ENCODE results near the gene INS.

Gene INS

DNA sequence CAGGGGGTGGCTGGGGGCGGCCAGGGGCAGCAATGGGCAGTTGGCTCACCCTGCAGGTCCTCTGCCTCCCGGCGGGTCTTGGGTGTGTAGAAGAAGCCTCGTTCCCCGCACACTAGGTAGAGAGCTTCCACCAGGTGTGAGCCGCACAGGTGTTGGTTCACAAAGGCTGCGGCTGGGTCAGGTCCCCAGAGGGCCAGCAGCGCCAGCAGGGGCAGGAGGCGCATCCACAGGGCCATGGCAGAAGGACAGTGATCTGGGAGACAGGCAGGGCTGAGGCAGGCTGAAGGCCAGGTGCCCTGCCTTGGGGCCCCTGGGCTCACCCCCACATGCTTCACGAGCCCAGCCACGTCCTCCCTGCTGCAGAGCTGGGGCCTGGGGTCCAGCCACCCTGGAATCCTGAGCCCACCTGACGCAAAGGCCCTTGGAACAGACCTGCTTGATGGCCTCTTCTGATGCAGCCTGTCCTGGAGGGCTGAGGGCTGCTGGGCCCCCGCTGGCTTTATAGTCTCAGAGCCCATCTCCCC lies at the start of gene INS:
Gene INS, minus strand, starts transcription at position 474 of the 524 bp plus-strand sequence. Its CDS starts 238 bp downstream, at position 236.
- H3K9me3 ChIP-seq (ENCODE audit: insufficient read depth, low read depth, low read length), result no peaks in the 10 kb centered on the region
- H3K27me3 ChIP-seq (ENCODE audit: insufficient read depth, low read length), result no peaks in the 10 kb centered on the region; the same call in 1 of the 2 replicates
- H3K4me1 ChIP-seq (ENCODE audit: insufficient read depth, low read length), result no peaks in the 10 kb centered on the region
- H3K4me3 ChIP-seq (ENCODE audit: low read length), result no peak within 1 kb of the TSS
- H3K36me3 ChIP-seq (ENCODE audit: insufficient read depth, low read depth, low read length), result no peaks in the 10 kb centered on the region
- H3K27ac ChIP-seq (ENCODE audit: low read length), result no peak within 1 kb of the TSS
- no peak within 1 kb of the TSS for H3K9ac ChIP-seq (ENCODE audit: low read depth, low read length)

GRCh38 chr11:2210366-2211112 lies 49.5 kb upstream of the INS start:
- Histone ChIP-seq H3K27ac (ENCODE audit: low read length) (no peak overlapping the region), H3K4me3 (ENCODE audit: low read length) (no peak overlapping the region), H3K4me1 (ENCODE audit: insufficient read depth, low read length) (peaks cover 7% of the 10 kb centered on the region; the same call in 1 of the 2 replicates), H3K9me3 (ENCODE audit: insufficient read depth, low read depth, low read length) (no peaks in the 10 kb centered on the region), H3K9ac (ENCODE audit: low read depth, low read length) (no peak overlapping the region), H3K27me3 (ENCODE audit: insufficient read depth, low read length) (peaks cover 31% of the 10 kb centered on the region), H3K36me3 (ENCODE audit: insufficient read depth, low read depth, low read length) (no peaks in the 10 kb centered on the region)

- Histone ChIP-seq H3K27ac (ENCODE audit: low read length) (no peak overlapping the region), H3K4me3 (ENCODE audit: low read length) (no peak overlapping the region), H3K9ac (ENCODE audit: low read depth, low read length) (no peak overlapping the region), H3K4me1 (ENCODE audit: insufficient read depth, low read length) (peaks cover 7% of the 10 kb centered on the region; the same call in 1 of the 2 replicates), H3K27me3 (ENCODE audit: insufficient read depth, low read length) (peaks cover 26% of the 10 kb centered on the region; the same call in 1 of the 2 replicates), H3K9me3 (ENCODE audit: insufficient read depth, low read depth, low read length) (no peaks in the 10 kb centered on the region), H3K36me3 (ENCODE audit: insufficient read depth, low read depth, low read length) (no peaks in the 10 kb centered on the region)
Measured at GRCh38 chr11:2209900-2210321, 48.9 kb upstream of the INS start.

GRCh38 chr11:2209370-2209801 lies 48.4 kb upstream of the INS start:
- H3K9ac ChIP-seq (ENCODE audit: low read depth, low read length), result no peak overlapping the region
- H3K36me3 ChIP-seq (ENCODE audit: insufficient read depth, low read depth, low read length), result no peaks in the 10 kb centered on the region
- H3K27me3 ChIP-seq (ENCODE audit: insufficient read depth, low read length), result peaks cover 21% of the 10 kb centered on the region; the same call in 1 of the 2 replicates
- no peaks in the 10 kb centered on the region for H3K9me3 ChIP-seq (ENCODE audit: insufficient read depth, low read depth, low read length)
- peaks cover 7% of the 10 kb centered on the region; the same call in 1 of the 2 replicates for H3K4me1 ChIP-seq (ENCODE audit: insufficient read depth, low read length)
- H3K27ac ChIP-seq (ENCODE audit: low read length), result no peak overlapping the region
- no peak overlapping the region for H3K4me3 ChIP-seq (ENCODE audit: low read length)

DNA sequence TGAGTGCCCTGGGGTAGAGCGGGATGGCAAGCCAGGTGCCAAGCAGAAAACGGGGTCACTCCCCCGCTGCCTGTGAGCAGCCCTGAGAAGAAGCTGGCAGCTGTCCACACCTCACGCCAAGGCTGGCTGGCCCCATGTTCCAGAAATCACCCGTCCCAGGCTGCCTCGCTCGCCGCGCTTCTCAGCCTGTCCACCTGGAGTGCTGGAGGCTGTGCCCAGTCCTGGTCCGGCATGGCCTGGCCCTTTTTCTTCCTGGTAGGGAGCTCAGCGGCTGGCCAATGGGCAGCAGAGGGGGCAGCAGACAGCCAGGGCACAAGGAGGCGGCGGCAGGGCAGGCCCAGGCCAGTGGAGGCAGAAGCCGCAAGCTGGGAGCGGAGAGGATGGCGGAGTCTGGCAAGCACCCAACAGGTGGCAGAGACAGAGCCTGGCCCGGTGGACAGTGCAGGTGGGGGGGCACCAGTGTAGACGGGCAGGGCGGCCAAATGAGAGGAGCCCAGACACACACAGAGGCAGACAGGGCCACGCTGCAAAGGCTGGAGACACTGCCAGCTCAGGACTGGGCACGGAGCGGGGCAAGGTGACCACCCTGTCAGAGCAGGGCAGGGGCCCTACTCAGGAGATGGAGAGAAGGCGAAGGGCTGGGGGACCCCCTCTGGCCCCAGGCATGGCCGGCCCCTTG lies 47.8 kb upstream of the INS start:
- H3K4me3 ChIP-seq (ENCODE audit: low read length), result no peak overlapping the region
- H3K9me3 ChIP-seq (ENCODE audit: insufficient read depth, low read depth, low read length), result no peaks in the 10 kb centered on the region
- peaks cover 16% of the 10 kb centered on the region; the same call in 1 of the 2 replicates for H3K27me3 ChIP-seq (ENCODE audit: insufficient read depth, low read length)
- no peak overlapping the region for H3K27ac ChIP-seq (ENCODE audit: low read length)
- no peaks in the 10 kb centered on the region for H3K36me3 ChIP-seq (ENCODE audit: insufficient read depth, low read depth, low read length)
- peaks cover 6% of the 10 kb centered on the region; the same call in 1 of the 2 replicates for H3K4me1 ChIP-seq (ENCODE audit: insufficient read depth, low read length)
- H3K9ac ChIP-seq (ENCODE audit: low read depth, low read length), result no peak overlapping the region

- Histone ChIP-seq H3K9me3 (ENCODE audit: insufficient read depth, low read depth, low read length) (no peaks in the 10 kb centered on the region), H3K4me3 (ENCODE audit: low read length) (no peak overlapping the region), H3K27me3 (ENCODE audit: insufficient read depth, low read length) (peaks cover 8% of the 10 kb centered on the region; the same call in 1 of the 2 replicates), H3K4me1 (ENCODE audit: insufficient read depth, low read length) (no peaks in the 10 kb centered on the region; the same call in 1 of the 2 replicates), H3K27ac (ENCODE audit: low read length) (no peak overlapping the region), H3K36me3 (ENCODE audit: insufficient read depth, low read depth, low read length) (no peaks in the 10 kb centered on the region), H3K9ac (ENCODE audit: low read depth, low read length) (no peak overlapping the region)
Measured at GRCh38 chr11:2207773-2208621, 47.0 kb upstream of the INS start.

- H3K27me3 ChIP-seq (ENCODE audit: insufficient read depth, low read length), result peaks cover under 1% of the 10 kb centered on the region; the same call in 1 of the 2 replicates
- no peaks in the 10 kb centered on the region for H3K4me1 ChIP-seq (ENCODE audit: insufficient read depth, low read length)
- no peak overlapping the region for H3K9ac ChIP-seq (ENCODE audit: low read depth, low read length)
- H3K36me3 ChIP-seq (ENCODE audit: insufficient read depth, low read depth, low read length), result no peaks in the 10 kb centered on the region
- no peak overlapping the region for H3K27ac ChIP-seq (ENCODE audit: low read length)
- no peaks in the 10 kb centered on the region for H3K9me3 ChIP-seq (ENCODE audit: insufficient read depth, low read depth, low read length)
- no peak overlapping the region for H3K4me3 ChIP-seq (ENCODE audit: low read length)
Measured at GRCh38 chr11:2207212-2207611, 46.2 kb upstream of the INS start.

- no peak overlapping the region for H3K9ac ChIP-seq (ENCODE audit: low read depth, low read length)
- H3K4me1 ChIP-seq (ENCODE audit: insufficient read depth, low read length), result no peaks in the 10 kb centered on the region
- H3K4me3 ChIP-seq (ENCODE audit: low read length), result no peak overlapping the region
- H3K36me3 ChIP-seq (ENCODE audit: insufficient read depth, low read depth, low read length), result no peaks in the 10 kb centered on the region
- no peaks in the 10 kb centered on the region for H3K9me3 ChIP-seq (ENCODE audit: insufficient read depth, low read depth, low read length)
- H3K27me3 ChIP-seq (ENCODE audit: insufficient read depth, low read length), result no peaks in the 10 kb centered on the region
- no peak overlapping the region for H3K27ac ChIP-seq (ENCODE audit: low read length)
Measured at GRCh38 chr11:2205981-2206690, 45.1 kb upstream of the INS start.

DNA sequence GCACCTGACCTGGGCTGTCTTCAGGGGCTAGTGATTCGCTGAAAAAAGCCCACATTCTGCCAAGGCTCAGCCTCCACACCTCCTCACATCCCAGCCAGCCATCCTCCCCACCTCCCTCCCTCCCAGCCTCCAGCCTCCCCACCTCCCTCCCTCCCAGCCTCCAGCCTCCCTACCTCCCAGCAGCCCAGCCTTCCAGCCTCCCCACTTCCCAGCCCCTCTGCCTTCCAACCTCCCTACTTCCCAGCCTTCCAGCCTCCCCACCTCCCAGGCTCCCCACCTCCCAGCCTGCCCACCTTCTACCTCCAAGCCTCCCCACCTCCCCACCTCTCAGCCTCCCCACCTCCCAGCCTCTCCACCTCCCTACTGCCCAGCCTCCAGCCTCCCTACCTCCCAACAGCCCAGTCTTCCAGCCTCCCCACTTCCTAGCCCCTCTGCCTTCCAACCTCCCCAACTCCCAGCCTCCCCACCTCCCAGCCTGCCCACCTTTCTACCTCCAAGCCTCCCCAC lies 44.3 kb upstream of the INS start:
- Histone ChIP-seq H3K9ac (ENCODE audit: low read depth, low read length) (no peak overlapping the region), H3K4me3 (ENCODE audit: low read length) (no peak overlapping the region), H3K4me1 (ENCODE audit: insufficient read depth, low read length) (no peaks in the 10 kb centered on the region), H3K27ac (ENCODE audit: low read length) (no peak overlapping the region), H3K9me3 (ENCODE audit: insufficient read depth, low read depth, low read length) (no peaks in the 10 kb centered on the region), H3K36me3 (ENCODE audit: insufficient read depth, low read depth, low read length) (no peaks in the 10 kb centered on the region), H3K27me3 (ENCODE audit: insufficient read depth, low read length) (no peaks in the 10 kb centered on the region)

DNA sequence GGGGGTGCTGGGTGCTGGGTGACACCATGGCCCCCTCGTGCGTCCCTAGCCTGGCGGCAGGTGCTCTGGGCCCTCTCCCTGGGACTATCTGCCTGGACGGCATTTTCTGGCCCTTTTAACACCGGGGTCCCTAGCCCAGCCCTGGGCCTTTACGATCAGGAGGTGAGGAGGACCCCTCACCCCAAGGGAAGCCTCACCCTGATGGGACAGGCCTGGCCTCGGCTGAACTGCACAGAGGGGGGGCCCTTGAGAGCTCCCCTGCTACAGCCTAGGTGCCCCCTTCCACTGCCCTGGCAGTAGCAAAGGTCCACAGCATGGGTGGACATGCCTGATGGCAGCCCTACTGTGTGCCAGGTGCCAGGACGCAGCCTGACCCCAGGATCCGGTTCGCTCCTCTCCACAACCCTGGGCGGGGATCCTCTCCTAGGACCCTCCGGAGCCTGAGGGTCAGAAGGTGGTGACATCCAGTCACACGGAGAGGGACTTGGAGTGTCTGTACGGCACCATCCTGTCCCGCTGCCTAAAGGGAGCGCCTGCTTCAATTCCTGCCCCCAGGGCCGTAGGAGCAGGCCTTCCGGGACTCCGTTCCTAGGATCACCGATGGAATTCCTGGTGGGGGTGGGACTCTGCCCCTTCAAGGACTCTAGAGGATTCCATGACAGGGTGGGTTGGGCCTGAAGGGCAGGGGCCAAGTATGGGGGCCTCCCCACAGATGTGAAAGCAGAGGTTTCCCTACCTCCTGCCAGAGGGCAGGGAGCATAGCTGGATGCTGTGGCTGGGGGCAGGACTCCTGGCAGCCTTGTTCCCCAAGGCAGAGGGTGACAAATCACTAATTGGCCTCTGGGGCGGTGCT lies 43.6 kb upstream of the INS start:
- Histone ChIP-seq H3K4me3 (ENCODE audit: low read length) (no peak overlapping the region), H3K27me3 (ENCODE audit: insufficient read depth, low read length) (no peaks in the 10 kb centered on the region), H3K9me3 (ENCODE audit: insufficient read depth, low read depth, low read length) (no peaks in the 10 kb centered on the region), H3K4me1 (ENCODE audit: insufficient read depth, low read length) (no peaks in the 10 kb centered on the region), H3K9ac (ENCODE audit: low read depth, low read length) (no peak overlapping the region), H3K36me3 (ENCODE audit: insufficient read depth, low read depth, low read length) (no peaks in the 10 kb centered on the region), H3K27ac (ENCODE audit: low read length) (no peak overlapping the region)

All from iPS-20b (cell line).